Neutrophil (primary cell): ENCODE measurements around the gene HNRNPC.
"Not testable (repeated sequence)": the region's sequence is repeated elsewhere in the genome, so short reads cannot be mapped to it uniquely, and the experiment has no call there.

Experiments used
- H3K27ac ChIP-seq: fragments of 200-600 bp; sonication (generic); 2 replicates; pipeline ENCODE4 v1.5.1; 2016; ENCODE audit warnings: mild to moderate bottlenecking, moderate library complexity
- H3K27me3 ChIP-seq: fragments of 200-600 bp; sonication (generic); 2 replicates; pipeline ENCODE4 v1.6.0; 2016; ENCODE audit warnings: mild to moderate bottlenecking
- H3K36me3 ChIP-seq: fragments of 200-600 bp; sonication (generic); 2 replicates; pipeline ENCODE4 v1.5.1; 2017
- H3K4me1 ChIP-seq, 2 experiments: fragments of 200-600 bp in 1 of 2; sonication (generic) in 1 of 2; 1 replicate in 1 of 2; 2 replicates in 1 of 2; pipeline versions ENCODE4 v1.5.1 to v1.6.1; 2013 to 2016; ENCODE audit warnings: low read depth in 1 of 2, low read length in 1 of 2, mild to moderate bottlenecking in 1 of 2, moderate library complexity in 1 of 2; ENCODE audit not compliant: control insufficient read depth in 1 of 2, insufficient read depth in 1 of 2
- H3K4me3 ChIP-seq, 2 experiments: fragments of 200-600 bp in 1 of 2; sonication (generic) in 1 of 2; 1 replicate in 1 of 2; 2 replicates in 1 of 2; pipeline ENCODE4 v1.5.1; 2013 to 2016; ENCODE audit warnings: low read depth in 1 of 2, low read length in 1 of 2, mild to moderate bottlenecking in 1 of 2, moderate library complexity in 1 of 2
- H3K9me3 ChIP-seq: fragments of 200-600 bp; sonication (generic); 2 replicates; pipeline ENCODE4 v1.5.1; 2016
- CTCF ChIP-seq: fragments of 200-600 bp; sonication (generic); IDR thresholded peaks from 2 replicates; pipeline ENCODE4 v1.5.1; 2016; ENCODE audit warnings: antibody characterized with exemption

HNRNPC gene

GRCh38 chr14:21227981-21228380, 41.3 kb downstream of the HNRNPC start:
- no peaks in the 10 kb centered on the region for H3K4me1 ChIP-seq
- H3K36me3 ChIP-seq: peaks cover 99% of the 10 kb centered on the region
- no peak for TF ChIP-seq CTCF
- H3K27me3 ChIP-seq: no peaks in the 10 kb centered on the region
- H3K9me3 ChIP-seq: no peaks in the 10 kb centered on the region
- H3K4me3 ChIP-seq: no peak overlapping the region
- no peak overlapping the region for H3K27ac ChIP-seq

GRCh38 chr14:21227150-21227549, 42.1 kb downstream of the HNRNPC start:
- H3K4me1 ChIP-seq: no peaks in the 10 kb centered on the region

GRCh38 chr14:21226467-21226866, 42.8 kb downstream of the HNRNPC start:
- Histone ChIP-seq H3K4me3 (no peak overlapping the region), H3K27ac (no peak overlapping the region), H3K36me3 (peaks cover 98% of the 10 kb centered on the region), H3K27me3 (no peaks in the 10 kb centered on the region), H3K4me1 (no peaks in the 10 kb centered on the region), H3K9me3 (no peaks in the 10 kb centered on the region)
- TF ChIP-seq CTCF: no peak

More at GRCh38 chr14:21227150-21227549, 42.1 kb downstream of the HNRNPC start:
- Histone ChIP-seq H3K27me3 (no peaks in the 10 kb centered on the region), H3K36me3 (peaks cover 99% of the 10 kb centered on the region), H3K9me3 (no peaks in the 10 kb centered on the region), H3K27ac (no peak overlapping the region), H3K4me3 (no peak overlapping the region)
- no peak for TF ChIP-seq CTCF

- peaks cover 98% of the 10 kb centered on the region for H3K36me3 ChIP-seq
- H3K27me3 ChIP-seq, H3K27ac ChIP-seq, H3K4me1 ChIP-seq, H3K9me3 ChIP-seq, H3K4me3 ChIP-seq: not testable (repeated sequence)
Measured at GRCh38 chr14:21225164-21225563, 44.1 kb downstream of the HNRNPC start.

- H3K27ac ChIP-seq: peak overlapping the region; percentile 5
- H3K9me3 ChIP-seq: no peaks in the 10 kb centered on the region
- TF ChIP-seq CTCF: no peak
- no peaks in the 10 kb centered on the region for H3K27me3 ChIP-seq
- H3K4me1 ChIP-seq: no peaks in the 10 kb centered on the region
- H3K36me3 ChIP-seq: peaks cover 88% of the 10 kb centered on the region
- H3K4me3 ChIP-seq: no peak overlapping the region
Measured at GRCh38 chr14:21220874-21221477, 48.3 kb downstream of the HNRNPC start.

- Histone ChIP-seq H3K9me3 (no peaks in the 10 kb centered on the region), H3K4me1 (no peaks in the 10 kb centered on the region), H3K36me3 (peaks cover 85% of the 10 kb centered on the region), H3K4me3 (no peak overlapping the region), H3K27ac (peak overlapping the region; percentile 11), H3K27me3 (no peaks in the 10 kb centered on the region)
- no peak for TF ChIP-seq CTCF
Measured at GRCh38 chr14:21219561-21220111, 49.6 kb downstream of the HNRNPC start.
